Skin of body (tissue), 2 donors: ENCODE measurements around the gene USP15. TPM values are rescaled to one million over a fixed set of nuclear protein-coding genes. Genes with fewer than 3 reads are reported as not detected.

Experiments
- DNase-seq: peaks from one replicate; lab custom pipeline; 2025; lab: John Stamatoyannopoulos, UW
- total RNA-seq: library from RNA; depleted of rRNA; stranded (reverse); fragments of >200 nt; gene quantifications from one replicate; pipeline ENCODE4 v1.2.3, GENCODE V29; 2014

The USP15 gene
- total RNA-seq, 1 donor from 2014 or later, result 96.3 TPM

- DNase-seq, result no peak
Observed at GRCh38 chr12:62279961-62280360, 19.8 kb downstream of the USP15 start.

- DNase-seq, result no peak
Observed at GRCh38 chr12:62282057-62282774, 22.0 kb downstream of the USP15 start.

- no peak for DNase-seq
Observed at GRCh38 chr12:62284749-62285148, 24.5 kb downstream of the USP15 start.

- DNase-seq, result no peak
Observed at GRCh38 chr12:62285284-62285683, 25.1 kb downstream of the USP15 start.

- DNase-seq, result no peak
Observed at GRCh38 chr12:62288328-62288727, 28.1 kb downstream of the USP15 start.

GRCh38 chr12:62290846-62291245 lies 30.6 kb downstream of the USP15 start:
- no peak for DNase-seq

- DNase-seq, result no peak
Observed at GRCh38 chr12:62291864-62292760, 31.9 kb downstream of the USP15 start.

GRCh38 chr12:62292761-62293344 lies 32.6 kb downstream of the USP15 start:
- DNase-seq, result no peak

- DNase-seq, result no peak
Observed at GRCh38 chr12:62294378-62294777, 34.2 kb downstream of the USP15 start.

- no peak for DNase-seq
Observed at GRCh38 chr12:62296001-62296400, 35.8 kb downstream of the USP15 start.

- DNase-seq, result no peak
Observed at GRCh38 chr12:62297321-62297720, 37.1 kb downstream of the USP15 start.

GRCh38 chr12:62299617-62300016 lies 39.4 kb downstream of the USP15 start:
- no peak for DNase-seq

GRCh38 chr12:62301080-62301798 lies 41.0 kb downstream of the USP15 start:
- no peak for DNase-seq

GRCh38 chr12:62301799-62302133 lies 41.6 kb downstream of the USP15 start:
- no peak for DNase-seq

- no peak for DNase-seq
Observed at GRCh38 chr12:62304560-62304959, 44.4 kb downstream of the USP15 start.

- DNase-seq, result no peak
Observed at GRCh38 chr12:62305778-62306177, 45.6 kb downstream of the USP15 start.

GRCh38 chr12:62306569-62307530 lies 46.6 kb downstream of the USP15 start:
- no peak for DNase-seq

GRCh38 chr12:62308201-62308600 lies 48.0 kb downstream of the USP15 start:
- no peak for DNase-seq

- DNase-seq, result no peak
Observed at GRCh38 chr12:62313727-62314380, 53.6 kb downstream of the USP15 start.

GRCh38 chr12:62317017-62317416 lies 56.8 kb downstream of the USP15 start:
- no peak for DNase-seq
